CD1c-positive myeloid dendritic cell (primary cell): ENCODE results near the gene LRP1.

Experiments used
- DNase-seq: peaks from one replicate; pipeline ENCODE4 v3.0.0-alpha.2; 2016; ENCODE audit errors: extremely low spot score

The LRP1 gene

DNA sequence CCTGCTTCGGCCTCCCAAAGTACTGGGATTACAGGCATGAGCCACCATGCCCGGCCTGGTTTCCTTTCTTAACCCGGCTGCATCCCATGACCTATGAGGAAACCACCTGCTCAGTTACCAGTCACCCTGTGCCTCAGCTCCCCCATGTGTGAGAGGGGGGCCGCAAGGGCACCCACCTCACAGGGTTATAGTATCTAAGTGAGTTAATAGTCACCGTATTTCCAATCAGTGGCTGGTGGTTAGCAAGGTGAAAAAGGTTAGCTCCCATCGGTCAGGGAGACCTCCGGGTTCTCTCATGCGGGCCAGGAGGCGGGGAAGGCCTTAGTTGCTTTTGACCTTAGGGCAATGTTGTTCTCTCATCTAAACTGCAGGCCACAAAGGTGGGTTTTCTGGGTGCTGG is 6.7 kb downstream of the LRP1 start:
- DNase-seq: no peak

DNA sequence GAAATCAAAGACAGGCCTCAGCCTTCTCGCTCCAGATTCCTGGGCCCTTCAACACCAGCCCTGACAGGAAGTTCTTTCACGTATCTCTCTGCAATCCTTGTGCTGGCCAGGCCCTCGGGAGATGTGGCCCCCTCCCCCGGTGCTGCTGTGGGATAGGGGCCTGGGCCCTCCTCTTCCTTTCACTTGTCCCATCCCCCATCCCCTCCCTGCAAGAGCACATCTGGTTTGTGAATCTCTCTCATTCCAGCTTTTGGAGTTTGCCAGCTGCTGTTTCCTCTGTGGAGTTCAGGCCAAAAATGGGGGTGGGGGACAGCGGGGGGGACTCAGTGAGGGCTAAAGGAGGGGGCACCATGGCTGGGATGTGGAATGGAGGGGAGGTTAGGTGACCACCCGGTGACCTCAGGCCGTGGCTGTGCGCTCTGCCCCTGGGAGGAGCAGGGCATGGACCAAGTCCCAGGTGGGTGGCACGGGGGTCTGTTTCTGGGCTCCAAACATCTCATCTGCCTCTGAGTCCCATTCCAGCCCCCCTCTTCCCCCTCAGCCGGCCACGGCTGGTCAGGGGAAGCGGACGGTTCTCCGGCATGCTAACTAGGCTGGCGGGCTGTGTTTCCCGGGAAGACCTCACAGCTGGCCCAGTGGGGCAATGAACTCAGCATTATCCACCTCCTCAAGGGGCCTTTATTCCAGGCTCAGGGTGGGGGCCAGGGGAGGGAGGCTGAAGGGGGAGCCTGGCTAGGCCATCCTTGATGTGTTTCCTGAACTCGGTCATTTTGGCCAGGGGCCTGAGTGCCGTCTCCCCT is 7.4 kb downstream of the LRP1 start:
- DNase-seq: no peak

DNA sequence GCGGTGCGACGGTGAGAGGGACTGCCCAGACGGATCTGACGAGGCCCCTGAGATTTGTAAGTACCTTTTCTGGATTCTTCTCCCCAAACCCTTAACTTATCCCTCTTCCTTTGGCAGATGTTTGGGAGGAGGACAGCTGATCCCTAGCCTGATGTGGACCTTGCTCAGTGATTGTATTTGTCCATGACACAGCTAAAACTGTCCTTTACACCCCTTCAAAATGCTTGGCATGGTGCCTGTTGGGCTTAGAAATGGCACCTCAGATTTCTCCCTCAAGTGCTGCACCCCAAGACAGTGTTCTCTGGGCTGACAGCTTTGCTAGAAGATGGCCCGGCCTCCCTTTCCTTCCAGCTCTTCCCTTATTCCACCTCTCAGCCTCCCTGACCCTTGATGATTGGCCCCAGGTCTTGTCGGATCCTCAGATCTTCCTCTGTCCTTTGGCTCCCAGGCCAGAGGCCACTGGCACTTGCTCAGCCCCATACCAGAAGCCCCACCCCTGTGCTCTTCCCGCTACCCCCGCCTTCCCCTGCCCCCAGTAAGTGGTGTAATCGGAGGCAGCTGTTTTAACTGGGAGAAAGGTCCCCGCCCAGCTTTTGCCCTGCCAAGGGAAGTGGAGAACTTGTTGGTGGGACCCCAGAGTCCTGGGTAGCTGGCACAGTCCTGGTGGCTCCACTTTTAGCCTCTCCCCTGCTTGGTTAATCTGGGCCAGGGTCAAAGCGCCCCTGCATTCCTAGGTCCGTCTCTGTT is 10.4 kb downstream of the LRP1 start:
- DNase-seq: peak; percentile 71

DNA sequence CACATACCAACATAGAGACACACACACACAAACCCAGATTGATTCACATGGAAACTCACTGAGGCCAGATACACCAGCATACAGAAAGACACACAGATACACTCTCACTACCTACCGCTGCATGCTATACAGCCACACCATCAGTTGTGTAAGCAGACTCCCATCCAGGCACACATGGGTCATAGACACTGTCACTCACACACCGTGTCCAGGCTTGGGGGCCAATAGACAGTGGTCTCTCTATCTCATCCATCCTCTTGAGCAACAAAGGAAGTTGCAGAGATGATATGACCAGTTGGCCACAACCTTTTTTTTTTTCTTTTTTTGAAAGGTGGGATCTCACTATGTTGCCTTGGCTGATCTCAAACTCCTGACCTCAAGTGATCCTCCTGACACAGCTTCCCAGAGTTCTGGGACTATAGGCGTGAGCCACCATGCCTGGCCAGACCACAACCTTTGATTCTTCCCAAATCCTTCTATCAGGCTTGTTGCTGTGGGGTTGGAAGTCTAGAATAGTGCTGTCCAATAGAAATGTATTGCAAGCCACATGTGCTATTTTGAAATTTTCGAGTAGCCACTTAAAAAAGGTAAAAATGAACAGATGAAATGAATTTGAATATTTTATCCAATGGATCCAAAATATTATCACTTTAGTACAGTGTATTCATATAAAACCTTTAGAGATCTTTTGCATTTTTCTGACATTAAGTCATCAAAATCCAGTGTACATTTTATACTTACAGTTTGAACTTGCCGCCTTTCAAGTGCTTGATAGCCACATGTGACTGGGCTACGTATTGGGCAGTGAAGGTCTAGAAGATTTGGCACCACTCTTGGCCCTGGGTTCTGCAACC is 11.7 kb downstream of the LRP1 start:
- no peak for DNase-seq

DNA sequence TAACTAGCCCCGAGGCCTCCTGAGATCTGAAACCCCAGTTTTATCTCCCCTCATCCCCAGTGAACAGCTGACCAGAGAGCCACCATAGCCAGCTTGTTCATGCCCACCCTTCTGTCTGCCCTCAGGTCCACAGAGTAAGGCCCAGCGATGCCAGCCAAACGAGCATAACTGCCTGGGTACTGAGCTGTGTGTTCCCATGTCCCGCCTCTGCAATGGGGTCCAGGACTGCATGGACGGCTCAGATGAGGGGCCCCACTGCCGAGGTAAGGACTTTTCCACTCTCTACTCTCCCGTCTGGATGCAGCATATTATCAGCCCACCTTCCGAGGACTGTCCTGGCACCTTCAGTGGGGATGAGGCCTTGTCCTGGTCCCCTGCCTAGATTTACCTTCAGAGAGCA is 13.0 kb downstream of the LRP1 start:
- no peak for DNase-seq

DNA sequence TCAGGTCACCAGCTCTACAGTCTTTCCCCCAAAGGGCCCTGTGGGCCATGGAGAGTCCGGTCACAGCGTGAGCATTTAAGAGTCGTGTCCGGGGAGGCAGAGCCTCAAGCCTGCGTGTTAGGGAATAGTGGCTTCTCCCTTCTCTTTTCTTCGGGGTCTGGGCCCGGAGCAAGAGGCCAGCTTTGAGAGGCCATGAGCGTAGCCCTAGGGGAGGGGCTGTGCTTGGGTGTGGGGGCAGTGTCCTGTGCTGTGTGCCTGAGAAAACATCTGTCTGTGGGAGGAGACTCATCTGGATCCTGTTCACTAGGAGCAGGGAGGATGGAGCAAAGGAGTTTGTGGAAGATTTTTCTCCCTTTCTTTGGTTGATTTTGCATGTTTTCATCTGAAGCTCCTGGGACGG is 13.8 kb downstream of the LRP1 start:
- DNase-seq: no peak

DNA sequence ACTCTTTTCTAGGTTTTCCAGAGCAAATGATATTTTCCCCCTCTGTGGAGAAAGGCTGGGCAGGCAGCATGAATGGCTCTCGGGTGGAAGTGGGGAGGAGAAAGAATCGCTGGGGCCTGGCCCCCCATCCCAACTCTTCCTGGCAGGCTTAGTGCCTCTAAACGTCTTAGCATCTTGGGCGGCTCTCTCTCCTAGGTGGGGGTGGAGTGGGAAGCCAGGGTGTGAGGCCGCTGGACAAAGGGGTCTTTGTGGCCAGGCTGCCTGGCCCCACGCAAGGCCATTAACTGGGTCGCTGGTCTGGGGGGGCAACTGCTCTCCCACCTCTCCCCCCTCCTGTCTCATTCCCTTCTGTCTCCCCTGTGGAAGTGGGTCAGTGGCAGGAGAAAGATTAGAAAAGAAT is 14.4 kb downstream of the LRP1 start:
- DNase-seq: no peak

DNA sequence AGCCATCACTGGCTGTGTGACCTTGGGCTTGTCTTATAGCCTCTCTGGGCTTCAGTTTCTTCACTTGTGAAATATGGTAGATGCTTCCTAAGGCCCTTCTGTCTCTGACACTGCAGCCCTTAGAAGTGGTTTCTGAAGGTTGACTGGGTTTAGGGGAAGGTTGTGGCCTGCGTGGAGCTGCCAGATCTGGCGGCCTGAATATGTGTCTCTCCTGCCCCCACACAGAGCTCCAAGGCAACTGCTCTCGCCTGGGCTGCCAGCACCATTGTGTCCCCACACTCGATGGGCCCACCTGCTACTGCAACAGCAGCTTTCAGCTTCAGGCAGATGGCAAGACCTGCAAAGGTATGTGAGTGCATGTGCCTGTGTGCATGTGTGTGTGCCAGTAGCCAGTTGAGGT is 15.2 kb downstream of the LRP1 start:
- DNase-seq: no peak

DNA sequence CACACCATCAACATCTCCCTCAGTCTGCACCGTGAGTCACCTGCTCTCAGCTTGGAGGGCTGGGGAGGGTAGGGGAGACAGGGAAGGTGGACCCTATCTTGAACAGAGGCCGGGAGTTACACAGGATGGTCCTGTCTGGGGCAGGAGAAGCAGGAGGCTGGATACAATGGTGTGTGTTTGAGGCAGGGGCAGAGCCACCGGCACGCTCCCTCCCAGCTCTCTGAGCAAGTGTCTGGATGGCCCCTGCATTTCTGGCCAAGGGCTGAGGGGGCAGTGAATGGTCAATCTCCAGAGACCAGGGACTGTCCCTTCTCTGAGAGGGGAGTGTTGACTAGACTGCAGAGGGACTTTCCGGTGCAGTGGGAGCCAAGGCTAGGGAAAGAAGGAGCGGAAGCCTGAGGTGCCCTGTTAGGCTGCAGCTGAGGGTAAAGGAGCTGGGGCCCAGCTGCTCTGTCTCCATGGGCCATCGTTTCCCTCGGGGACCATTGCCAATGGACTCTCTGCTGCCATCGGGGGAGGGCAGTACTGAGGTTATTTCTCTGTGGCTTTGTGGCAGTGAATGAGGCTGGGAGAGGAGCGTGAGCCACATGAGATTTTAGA is 17.3 kb downstream of the LRP1 start:
- DNase-seq: no peak

DNA sequence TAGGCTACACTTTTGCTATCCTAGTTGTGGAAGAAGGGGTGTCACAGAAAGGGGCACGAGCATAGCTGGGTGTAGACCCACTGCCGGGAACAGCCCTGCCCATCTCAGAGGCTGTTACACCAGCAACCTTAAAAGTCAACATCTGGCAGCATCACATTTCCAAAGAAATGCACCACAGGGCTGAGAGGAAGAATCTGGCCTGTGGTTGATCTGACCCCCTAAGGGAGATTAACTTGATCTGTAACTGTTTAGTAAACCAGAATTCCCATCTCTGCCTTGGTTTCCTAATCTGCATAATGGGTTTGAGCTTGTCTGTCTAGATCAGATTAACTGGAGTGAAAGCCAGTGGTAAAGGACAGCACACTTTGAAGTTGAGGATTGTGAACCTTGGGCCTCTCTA is 17.8 kb downstream of the LRP1 start:
- no peak for DNase-seq

DNA sequence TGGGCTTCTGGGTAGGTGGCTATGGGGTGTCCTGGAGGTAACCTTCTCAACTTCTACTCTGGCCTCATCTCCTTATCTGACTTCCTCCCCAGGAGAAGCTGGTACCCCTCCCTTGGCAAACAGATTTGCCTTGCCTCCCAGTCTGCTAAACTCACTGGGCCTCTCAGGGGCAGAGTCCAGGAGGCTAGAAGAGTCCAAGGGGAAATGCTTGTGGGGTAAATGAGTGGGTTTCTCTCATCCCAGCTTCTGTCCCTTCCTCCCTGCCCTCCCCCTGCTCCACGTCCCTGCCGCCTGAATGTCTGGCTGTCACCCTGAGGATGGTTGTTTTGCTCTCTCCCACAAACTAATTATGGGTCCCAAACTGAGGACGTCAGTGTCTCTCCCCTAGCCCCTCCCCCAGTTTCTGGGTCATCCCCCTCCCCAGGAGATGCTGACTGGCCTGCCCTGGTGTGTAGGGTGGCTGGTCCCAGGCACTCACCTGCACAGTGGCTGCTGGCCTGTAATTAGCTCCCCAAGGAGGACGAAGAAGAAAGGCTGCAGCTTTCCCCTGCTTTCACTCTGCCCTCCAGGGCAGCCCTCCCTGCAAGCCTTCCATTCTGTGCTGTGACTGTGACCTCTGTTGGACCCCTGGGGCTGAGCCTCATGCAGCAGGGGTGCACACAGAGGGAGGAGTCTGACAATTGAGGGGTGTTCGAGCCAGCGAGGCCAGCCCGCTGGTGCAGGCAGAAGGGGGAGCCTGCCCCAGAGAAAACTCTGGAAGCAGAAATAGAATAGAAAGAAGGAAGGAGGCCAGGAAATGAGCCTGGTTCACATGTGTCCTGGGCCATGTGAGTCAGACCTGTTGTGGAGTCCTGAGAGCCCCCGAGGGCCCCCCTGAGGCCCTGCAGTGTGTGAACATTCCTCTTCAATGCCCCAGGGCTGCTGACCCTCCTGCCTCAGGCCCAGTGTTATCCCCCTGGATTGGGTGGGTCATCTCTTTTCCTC is 19.0 kb downstream of the LRP1 start, which contains the start of gene LRP1-AS:
Gene LRP1-AS, minus strand, starts transcription at position 659 of the 984 bp plus-strand sequence.
- DNase-seq: no peak

DNA sequence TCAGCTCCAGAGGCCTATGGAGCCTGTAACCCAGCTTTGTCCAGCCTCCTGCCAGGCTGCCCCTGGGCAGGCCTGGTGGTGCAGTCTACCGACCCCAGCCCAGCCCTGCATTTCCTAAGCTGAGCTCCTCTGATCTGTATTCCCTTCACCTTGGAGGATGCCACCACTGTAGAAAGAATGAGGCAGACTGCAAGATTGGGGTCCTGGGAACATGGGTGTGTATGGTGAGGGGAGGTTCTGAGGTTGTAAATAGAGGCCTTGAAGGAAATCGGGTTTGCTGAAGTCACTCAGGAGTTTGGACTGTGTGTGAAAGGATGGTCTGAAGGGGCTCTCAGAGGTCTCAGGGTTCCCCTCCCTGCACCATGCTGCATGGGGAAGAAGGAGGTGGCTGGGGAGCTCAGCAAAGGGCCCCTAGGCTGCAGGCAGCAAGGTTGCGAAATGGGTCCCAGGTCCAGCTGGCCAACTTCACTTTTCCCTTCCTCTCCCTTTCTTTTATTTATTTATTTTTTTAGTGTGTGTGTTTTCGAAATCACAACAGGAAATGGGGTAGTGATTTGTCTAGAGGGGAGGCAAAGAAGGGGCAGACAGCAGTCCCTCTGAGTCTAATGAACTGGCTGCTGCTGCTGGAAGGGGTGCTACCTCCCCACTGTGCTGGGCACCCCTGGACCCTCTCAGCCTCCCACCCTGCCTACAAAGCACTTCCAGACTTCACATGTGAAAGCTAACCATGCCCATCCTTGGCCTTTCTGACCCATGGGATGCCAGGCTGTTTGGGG is 20.4 kb downstream of the LRP1 start:
- peak; percentile 61 for DNase-seq

DNA sequence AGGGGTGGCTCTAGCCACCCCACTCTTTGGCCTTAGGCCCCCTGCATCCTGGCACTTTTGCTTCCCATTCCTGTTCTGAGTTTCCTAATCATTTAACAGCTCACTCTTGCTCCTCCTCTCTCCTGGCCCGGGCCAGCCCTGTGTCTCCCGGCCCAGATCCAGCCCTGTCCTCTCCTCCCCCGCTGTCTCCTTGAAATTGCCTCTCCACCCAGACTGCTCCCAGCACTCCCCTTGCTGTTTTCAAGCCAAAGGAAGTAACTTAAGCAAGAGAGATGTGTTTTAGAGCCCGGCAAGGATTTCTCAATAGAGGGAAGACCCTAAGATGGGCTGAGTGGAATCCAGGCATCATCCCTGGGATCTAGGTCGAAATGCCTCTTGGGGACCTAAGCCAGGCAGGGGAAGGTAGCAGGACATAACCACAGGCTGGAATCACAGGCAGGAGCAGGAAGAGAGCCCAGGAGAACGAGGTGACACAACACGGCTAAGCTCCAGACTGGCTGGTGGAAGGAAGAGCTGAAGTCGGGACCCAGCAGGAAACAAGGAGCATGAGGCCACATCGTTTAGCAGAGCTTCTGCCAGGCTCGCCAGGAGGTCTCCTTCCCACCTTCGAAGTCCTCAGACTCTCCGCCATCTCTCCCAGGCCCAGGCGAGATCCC is 21.1 kb downstream of the LRP1 start:
- DNase-seq: no peak

DNA sequence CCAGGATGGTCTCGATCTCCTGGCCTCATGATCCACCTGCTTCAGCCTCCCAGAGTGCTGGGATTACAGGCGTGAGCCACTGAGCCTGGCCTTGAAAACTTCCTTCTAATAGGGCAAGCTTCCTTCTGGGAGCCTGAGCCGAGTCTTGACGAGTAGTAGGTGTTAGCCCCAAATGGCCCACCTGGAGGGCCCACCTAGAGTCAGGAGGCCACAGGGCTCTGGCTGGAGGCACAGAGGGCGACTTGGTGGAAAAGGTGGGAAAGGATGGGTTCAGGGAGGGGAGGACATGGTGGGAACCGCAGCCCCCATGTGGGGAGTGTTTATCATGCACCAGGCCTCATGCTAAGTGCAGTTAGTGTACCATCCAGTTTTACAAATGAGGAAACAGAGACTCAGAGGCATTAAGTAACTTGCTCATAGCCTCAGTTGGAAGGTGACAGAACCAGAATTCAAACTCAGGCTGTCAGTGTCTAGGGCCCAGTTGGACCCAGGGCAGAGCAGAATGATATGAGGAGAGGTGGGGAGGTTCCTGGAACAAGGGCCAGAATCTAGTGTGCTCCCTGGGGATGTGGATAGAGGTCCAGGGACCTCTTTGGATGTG is 22.2 kb downstream of the LRP1 start:
- no peak for DNase-seq

DNA sequence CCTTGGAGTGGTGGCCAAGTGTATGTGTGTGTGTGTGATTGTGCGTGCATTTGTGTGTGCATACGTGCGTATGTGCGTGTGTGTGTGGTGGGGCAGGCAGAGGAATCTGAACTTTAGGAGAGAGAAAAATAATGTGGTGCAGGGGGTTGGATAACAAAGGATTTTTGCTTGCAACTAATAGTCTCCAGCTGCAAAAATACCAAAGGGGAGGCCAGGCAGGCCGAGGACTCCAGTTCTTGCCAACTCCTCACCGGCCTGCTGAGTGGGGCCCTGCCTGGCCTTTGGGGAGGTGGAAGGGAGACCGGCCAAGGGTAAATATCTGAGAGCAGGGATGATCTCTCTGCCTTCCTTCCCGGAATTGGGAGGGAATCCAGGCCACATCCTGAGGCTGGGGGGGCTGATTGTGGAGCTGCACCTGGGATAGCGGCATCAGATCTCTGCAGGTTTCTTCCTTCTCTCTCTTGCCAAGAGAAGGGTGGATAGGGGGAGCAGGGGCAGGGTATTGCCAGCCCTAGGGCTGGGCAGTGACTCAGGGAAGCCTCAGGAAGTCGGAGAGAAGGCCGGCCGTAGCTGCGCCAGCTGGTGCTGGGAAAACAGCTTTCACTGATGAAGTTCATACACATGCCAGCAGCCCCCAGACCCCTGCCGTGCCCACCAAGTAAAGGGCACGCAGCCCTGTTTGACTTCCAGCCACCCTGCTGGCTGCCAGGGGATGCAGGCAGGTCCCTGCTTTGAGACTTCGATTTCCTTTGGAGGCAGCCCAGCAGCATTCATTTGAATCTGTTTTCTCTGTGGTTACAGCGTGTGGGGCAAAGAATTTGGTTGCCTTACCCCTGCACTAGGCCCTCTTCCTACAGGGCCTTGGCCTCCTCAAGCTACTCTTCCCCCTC is 23.7 kb downstream of the LRP1 start:
- no peak for DNase-seq

DNA sequence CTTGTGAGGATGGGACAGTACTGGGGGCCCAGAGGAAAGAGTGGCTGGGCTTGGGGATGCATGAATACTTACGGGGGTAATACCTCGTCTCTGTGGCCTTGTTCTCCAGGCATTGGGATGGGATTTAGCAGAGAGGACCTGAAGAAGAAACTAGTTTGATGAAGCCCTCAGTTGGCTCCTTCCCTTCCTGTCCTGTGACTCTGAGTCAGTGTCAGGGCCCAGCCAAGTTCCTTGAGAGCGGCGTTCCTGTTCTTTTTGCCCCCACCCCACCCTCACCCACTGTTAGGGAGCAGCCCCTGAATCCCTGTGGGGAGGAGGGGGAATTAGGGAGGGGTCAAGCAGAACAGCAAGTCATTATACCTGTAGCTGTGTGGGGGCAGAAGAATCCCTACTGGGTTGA is 24.4 kb downstream of the LRP1 start:
- DNase-seq: peak; percentile 64

DNA sequence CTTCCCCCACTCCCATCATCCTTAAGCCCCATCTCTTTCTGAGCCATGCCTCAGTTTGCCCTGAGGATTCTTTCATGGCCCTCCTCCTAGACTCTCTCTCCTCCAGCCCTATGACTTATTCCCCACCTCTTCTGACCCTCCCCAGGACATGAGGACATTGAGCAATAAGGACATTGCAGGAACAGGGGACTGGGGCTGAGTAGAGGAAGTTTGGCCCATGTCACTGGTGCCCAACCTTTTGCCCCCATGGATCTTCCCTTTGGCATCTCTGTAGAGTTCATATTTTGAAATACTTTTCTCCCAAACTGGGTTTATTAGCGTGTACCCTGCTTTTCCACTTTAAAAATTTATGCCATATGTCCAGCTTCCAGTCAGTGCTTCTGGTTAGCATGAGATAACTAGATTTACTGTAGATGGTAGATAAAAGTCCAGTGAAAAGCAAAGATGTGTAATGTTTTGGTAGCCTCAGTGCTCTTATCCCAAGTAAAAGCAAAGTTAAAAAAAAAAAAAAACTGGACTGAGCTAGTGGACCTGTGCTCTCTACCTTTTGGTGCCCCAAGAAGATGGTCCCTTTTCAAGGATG is 25.2 kb downstream of the LRP1 start:
- peak; percentile 39 for DNase-seq

DNA sequence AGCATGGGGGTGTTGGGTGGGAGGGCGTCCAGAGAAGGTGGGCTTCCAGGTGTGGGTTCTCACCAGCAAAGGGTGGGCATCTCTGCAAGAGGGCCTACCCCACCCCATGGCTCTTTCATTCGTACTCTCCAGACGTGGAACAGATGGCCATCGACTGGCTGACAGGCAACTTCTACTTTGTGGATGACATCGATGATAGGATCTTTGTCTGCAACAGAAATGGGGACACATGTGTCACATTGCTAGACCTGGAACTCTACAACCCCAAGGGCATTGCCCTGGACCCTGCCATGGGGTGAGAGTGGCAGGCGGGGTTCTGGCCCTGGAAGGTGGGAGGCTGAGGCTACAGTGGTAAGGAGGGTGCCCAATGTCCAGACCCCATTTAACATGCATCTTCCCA is 25.8 kb downstream of the LRP1 start:
- DNase-seq: no peak
